ENCODE measurements around the gene GPR87.

The GPR87 gene

DNA sequence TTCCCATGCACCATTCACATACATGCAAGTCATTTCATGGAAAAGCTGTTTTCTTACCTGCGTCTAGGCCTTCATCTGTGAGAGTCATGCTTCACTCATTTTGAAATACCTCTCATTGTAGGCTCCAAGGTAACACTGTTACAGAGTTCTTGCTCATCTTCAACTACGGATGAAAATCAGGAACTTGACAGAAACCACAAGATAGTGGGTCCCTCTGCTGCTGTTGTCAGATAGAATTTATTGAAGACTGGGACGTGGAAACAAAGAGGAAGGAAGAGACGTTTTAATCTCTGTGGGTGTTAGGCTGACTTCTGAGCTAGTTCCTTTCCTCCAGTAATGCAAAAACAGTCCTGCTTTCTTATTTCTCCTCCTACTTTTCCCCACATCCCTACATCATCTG, 38.4 kb downstream of the GPR87 start, which contains the start of gene P2RY14:
Gene P2RY14, minus strand, starts transcription at position 313 of the 400 bp plus-strand sequence. CDS start 64,226 bp downstream, outside the sequence.
- ATAC-seq = no peak
- TF ChIP-seq ARNTL (CRISPR knock-in tag; IDR thresholded peaks at IDR 0.05; ENCODE audit: borderline replicate concordance, low read depth) (no peak), ZFP30 (CRISPR knock-in tag; IDR thresholded peaks at IDR 0.05) (no peak), ZNF565 (CRISPR knock-in tag; conservative IDR thresholded peaks at IDR 0.05; ENCODE audit: low read depth) (no peak), ZC3H10 (CRISPR knock-in tag; IDR thresholded peaks at IDR 0.05) (no peak), CREB5 (CRISPR knock-in tag; IDR thresholded peaks at IDR 0.05; ENCODE audit: low read depth) (no peak), ZNF70 (CRISPR knock-in tag; IDR thresholded peaks at IDR 0.05) (no peak), CSDC2 (CRISPR knock-in tag; IDR thresholded peaks at IDR 0.05) (no peak), RARB (CRISPR knock-in tag; IDR thresholded peaks at IDR 0.05) (no peak)

DNA sequence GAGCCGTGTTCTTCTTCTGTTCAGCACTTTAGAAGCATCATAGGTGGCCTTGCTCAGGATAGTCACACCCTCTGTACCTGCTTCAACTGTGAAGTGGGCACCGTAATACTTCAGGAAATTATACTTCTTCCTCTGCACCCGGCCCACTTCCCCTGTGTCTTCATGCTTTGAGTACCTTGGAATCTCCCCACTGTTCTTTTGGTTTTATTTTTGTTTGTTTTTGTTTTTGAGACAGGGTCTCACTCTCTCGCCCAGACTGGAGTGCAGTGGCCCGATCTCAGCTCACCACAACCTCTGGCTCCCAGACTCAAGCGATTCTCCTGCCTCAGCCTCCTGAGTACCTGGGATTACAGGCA, 40.0 kb downstream of the GPR87 start:
- no peak for ATAC-seq
- no peak for TF ChIP-seq CSDC2 (CRISPR knock-in tag; IDR thresholded peaks at IDR 0.05)
- no peak for TF ChIP-seq TCF4 (CRISPR knock-in tag; IDR thresholded peaks at IDR 0.05; ENCODE audit: borderline replicate concordance)
- TF ChIP-seq CSRNP3 (CRISPR knock-in tag; IDR thresholded peaks at IDR 0.05) = no peak
- no peak for TF ChIP-seq ARNTL (CRISPR knock-in tag; IDR thresholded peaks at IDR 0.05; ENCODE audit: borderline replicate concordance, low read depth)
- no peak for TF ChIP-seq ZC3H10 (CRISPR knock-in tag; IDR thresholded peaks at IDR 0.05)
- TF ChIP-seq, protein P1, sequence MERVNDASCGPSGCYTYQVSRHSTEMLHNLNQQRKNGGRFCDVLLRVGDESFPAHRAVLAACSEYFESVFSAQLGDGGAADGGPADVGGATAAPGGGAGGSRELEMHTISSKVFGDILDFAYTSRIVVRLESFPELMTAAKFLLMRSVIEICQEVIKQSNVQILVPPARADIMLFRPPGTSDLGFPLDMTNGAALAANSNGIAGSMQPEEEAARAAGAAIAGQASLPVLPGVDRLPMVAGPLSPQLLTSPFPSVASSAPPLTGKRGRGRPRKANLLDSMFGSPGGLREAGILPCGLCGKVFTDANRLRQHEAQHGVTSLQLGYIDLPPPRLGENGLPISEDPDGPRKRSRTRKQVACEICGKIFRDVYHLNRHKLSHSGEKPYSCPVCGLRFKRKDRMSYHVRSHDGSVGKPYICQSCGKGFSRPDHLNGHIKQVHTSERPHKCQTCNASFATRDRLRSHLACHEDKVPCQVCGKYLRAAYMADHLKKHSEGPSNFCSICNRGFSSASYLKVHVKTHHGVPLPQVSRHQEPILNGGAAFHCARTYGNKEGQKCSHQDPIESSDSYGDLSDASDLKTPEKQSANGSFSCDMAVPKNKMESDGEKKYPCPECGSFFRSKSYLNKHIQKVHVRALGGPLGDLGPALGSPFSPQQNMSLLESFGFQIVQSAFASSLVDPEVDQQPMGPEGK (CRISPR knock-in tag; IDR thresholded peaks at IDR 0.05; ENCODE audit: borderline replicate concordance) = no peak
- no peak for TF ChIP-seq GLIS3 (CRISPR knock-in tag; IDR thresholded peaks at IDR 0.05)
- no peak for TF ChIP-seq TSHZ2 (CRISPR knock-in tag; IDR thresholded peaks at IDR 0.05)
- TF ChIP-seq ZFP3 (CRISPR knock-in tag; IDR thresholded peaks at IDR 0.05) = no peak
- TF ChIP-seq ZNF8 (CRISPR knock-in tag; IDR thresholded peaks at IDR 0.05) = no peak
- no peak for TF ChIP-seq OSR1 (CRISPR knock-in tag; IDR thresholded peaks at IDR 0.05)
- no peak for TF ChIP-seq SNAI2 (CRISPR knock-in tag; IDR thresholded peaks at IDR 0.05)
- no peak for TF ChIP-seq TOX (CRISPR knock-in tag; IDR thresholded peaks at IDR 0.05; ENCODE audit: borderline replicate concordance)
- TF ChIP-seq BACH2 (CRISPR knock-in tag; IDR thresholded peaks at IDR 0.05; ENCODE audit: borderline replicate concordance) = no peak
- no peak for TF ChIP-seq ESRRG (CRISPR knock-in tag; IDR thresholded peaks at IDR 0.05)
- no peak for TF ChIP-seq ZFP30 (CRISPR knock-in tag; IDR thresholded peaks at IDR 0.05)
- TF ChIP-seq POU6F1 (CRISPR knock-in tag; IDR thresholded peaks at IDR 0.05; ENCODE audit: borderline replicate concordance, low read depth) = no peak
- no peak for TF ChIP-seq PPARA (CRISPR knock-in tag; IDR thresholded peaks at IDR 0.05; ENCODE audit: borderline replicate concordance)
- no peak for TF ChIP-seq CREB5 (CRISPR knock-in tag; IDR thresholded peaks at IDR 0.05; ENCODE audit: low read depth)
- TF ChIP-seq ZNF70 (CRISPR knock-in tag; IDR thresholded peaks at IDR 0.05) = no peak
